ENCODE results near the gene BUB3.

DNA sequence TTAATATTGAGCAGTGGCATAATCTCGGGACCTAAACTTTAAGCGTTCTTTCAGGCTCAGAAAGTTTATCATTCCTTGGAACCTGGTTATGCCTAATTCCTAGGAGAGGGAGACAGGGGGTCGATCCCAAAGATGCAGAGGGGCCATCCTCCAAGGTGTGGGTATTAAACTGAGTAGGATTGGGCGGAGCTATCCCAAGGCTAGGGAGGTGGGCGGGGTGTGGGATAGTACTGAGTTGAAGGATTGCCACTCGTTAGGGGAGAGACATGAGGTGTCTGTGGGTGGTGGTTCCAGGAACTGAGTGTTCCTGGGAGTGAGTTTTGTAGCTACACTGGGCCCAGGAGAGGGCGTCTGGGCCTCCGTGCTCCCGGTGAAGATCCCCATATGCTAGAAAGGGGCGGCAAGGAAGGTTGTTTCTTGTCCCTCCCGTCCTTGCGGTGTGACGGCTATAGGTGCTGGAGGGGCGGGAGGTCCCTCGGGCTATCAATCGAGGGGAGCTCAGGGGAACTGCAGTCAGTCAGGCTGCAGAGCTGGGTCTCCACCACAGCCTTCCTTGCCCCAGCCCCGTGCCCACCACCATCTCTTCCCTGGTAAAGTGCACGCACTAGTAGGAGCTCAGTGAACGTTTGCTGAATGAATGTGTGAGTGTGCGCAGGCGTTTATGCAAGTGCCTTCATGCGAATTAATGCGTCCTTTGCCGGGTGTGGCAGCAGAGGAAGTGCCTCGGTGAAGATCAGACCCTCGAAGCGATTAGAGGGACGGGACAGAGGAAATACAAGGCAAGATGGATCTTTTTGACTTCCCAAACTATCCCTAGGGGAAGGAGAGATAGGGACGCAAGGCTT is 9.3 kb upstream of the BUB3 start:
- no peak for TF ChIP-seq POLR2A (IDR thresholded peaks at IDR 0.05; ENCODE audit: control extremely low read depth in 1 of 2, low read depth in 2 of 2, low read length in 2 of 2)
- no peak for TF ChIP-seq ZNF274 (IDR thresholded peaks at IDR 0.05; ENCODE audit: borderline replicate concordance, extremely low read depth, low read length)
- no peak for TF ChIP-seq YY1 (IDR thresholded peaks at IDR 0.05; ENCODE audit: low read depth, low read length)
- TF ChIP-seq, protein P1, sequence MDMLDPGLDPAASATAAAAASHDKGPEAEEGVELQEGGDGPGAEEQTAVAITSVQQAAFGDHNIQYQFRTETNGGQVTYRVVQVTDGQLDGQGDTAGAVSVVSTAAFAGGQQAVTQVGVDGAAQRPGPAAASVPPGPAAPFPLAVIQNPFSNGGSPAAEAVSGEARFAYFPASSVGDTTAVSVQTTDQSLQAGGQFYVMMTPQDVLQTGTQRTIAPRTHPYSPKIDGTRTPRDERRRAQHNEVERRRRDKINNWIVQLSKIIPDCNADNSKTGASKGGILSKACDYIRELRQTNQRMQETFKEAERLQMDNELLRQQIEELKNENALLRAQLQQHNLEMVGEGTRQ (IDR thresholded peaks at IDR 0.05; ENCODE audit: low read length), result no peak
- peak; percentile 45 for TF ChIP-seq SUZ12 (IDR thresholded peaks at IDR 0.05; ENCODE audit: low read length)
- no peak for TF ChIP-seq CBX5 (IDR thresholded peaks at IDR 0.05; ENCODE audit: low read depth, low read length)
- TF ChIP-seq TCF12 (IDR thresholded peaks at IDR 0.05; ENCODE audit: low read depth, low read length), result no peak
- TF ChIP-seq, protein P2, sequence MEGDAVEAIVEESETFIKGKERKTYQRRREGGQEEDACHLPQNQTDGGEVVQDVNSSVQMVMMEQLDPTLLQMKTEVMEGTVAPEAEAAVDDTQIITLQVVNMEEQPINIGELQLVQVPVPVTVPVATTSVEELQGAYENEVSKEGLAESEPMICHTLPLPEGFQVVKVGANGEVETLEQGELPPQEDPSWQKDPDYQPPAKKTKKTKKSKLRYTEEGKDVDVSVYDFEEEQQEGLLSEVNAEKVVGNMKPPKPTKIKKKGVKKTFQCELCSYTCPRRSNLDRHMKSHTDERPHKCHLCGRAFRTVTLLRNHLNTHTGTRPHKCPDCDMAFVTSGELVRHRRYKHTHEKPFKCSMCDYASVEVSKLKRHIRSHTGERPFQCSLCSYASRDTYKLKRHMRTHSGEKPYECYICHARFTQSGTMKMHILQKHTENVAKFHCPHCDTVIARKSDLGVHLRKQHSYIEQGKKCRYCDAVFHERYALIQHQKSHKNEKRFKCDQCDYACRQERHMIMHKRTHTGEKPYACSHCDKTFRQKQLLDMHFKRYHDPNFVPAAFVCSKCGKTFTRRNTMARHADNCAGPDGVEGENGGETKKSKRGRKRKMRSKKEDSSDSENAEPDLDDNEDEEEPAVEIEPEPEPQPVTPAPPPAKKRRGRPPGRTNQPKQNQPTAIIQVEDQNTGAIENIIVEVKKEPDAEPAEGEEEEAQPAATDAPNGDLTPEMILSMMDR (IDR thresholded peaks at IDR 0.05; ENCODE audit: control extremely low read depth in 1 of 3, insufficient read depth in 1 of 3, low read depth in 1 of 3, low read length in 3 of 3), result peak in 1 of 3 experiments; percentile 9; a peak in 1 of 4 replicates

All from H1 (cell line).